Astrocyte (in vitro differentiated cells and primary cell): ENCODE measurements around the gene CHRNA4. TPM values are rescaled to one million over a fixed set of nuclear protein-coding genes. Genes with fewer than 3 reads are reported as not detected.

Experiments used
- DNase-seq: peaks from one replicate; pipeline ENCODE4 v3.0.0-alpha.2; 2010; ENCODE audit warnings: low read depth
- FAIRE-seq: peaks from 2 replicates; lab custom pipeline; 2011; peaks lifted over from hg19 to GRCh38; lab: Jason Lieb, UNC
- H2AFZ ChIP-seq: 2 replicates; pipeline ENCODE4 v1.6.0; 2012; ENCODE audit warnings: low read depth, low read length, inconsistent platforms
- H3K27ac ChIP-seq: 2 replicates; pipeline ENCODE4 v1.5.1; 2011; ENCODE audit warnings: low read depth, low read length, inconsistent platforms
- H3K27me3 ChIP-seq: 2 replicates; pipeline ENCODE4 v1.6.0; 2011; ENCODE audit warnings: low read length, inconsistent platforms; ENCODE audit not compliant: insufficient read depth
- H3K36me3 ChIP-seq: 2 replicates; pipeline ENCODE4 v1.5.1; 2011; ENCODE audit warnings: low read length, inconsistent platforms; ENCODE audit not compliant: insufficient read depth
- H3K4me1 ChIP-seq: 2 replicates; pipeline ENCODE4 v1.5.1; 2011; ENCODE audit warnings: low read length, inconsistent platforms; ENCODE audit not compliant: insufficient read depth
- H3K4me2 ChIP-seq: 2 replicates; pipeline ENCODE4 v1.6.0; 2012; ENCODE audit warnings: low read length, inconsistent platforms
- H3K4me3 ChIP-seq: 2 replicates; pipeline ENCODE4 v1.5.1; 2011; ENCODE audit warnings: low read depth, mild to moderate bottlenecking, low read length, inconsistent platforms; ENCODE audit not compliant: insufficient read depth
- H3K79me2 ChIP-seq: 2 replicates; pipeline ENCODE4 v1.6.0; 2012; ENCODE audit warnings: mild to moderate bottlenecking, low read length, inconsistent platforms; ENCODE audit not compliant: insufficient read depth
- H3K9ac ChIP-seq: 2 replicates; pipeline ENCODE4 v1.6.0; 2012; ENCODE audit warnings: mild to moderate bottlenecking, low read length, inconsistent platforms
- H3K9me3 ChIP-seq: 2 replicates; pipeline ENCODE4 v1.5.1; 2012; ENCODE audit warnings: low read depth, mild to moderate bottlenecking, low read length, inconsistent platforms; ENCODE audit not compliant: insufficient read depth
- H4K20me1 ChIP-seq: 2 replicates; pipeline ENCODE4 v1.6.0; 2012; ENCODE audit warnings: low read length, inconsistent platforms; ENCODE audit not compliant: insufficient read depth
- H3K27ac Mint-ChIP-seq: one replicate; pipeline ENCODE4 v1.8.0; 2021; ENCODE audit warnings: mild to moderate bottlenecking, mixed read lengths; ENCODE audit not compliant: unreplicated experiment
- H3K27me3 Mint-ChIP-seq: one replicate; pipeline ENCODE4 v1.8.0; 2021; ENCODE audit warnings: low read depth, mixed read lengths; ENCODE audit not compliant: unreplicated experiment
- H3K36me3 Mint-ChIP-seq: one replicate; pipeline ENCODE4 v1.8.0; 2021; ENCODE audit warnings: low read depth, mixed read lengths; ENCODE audit not compliant: unreplicated experiment
- H3K4me1 Mint-ChIP-seq: one replicate; pipeline ENCODE4 v1.8.0; 2021; ENCODE audit warnings: low read depth, mixed read lengths; ENCODE audit not compliant: unreplicated experiment
- H3K4me3 Mint-ChIP-seq: one replicate; pipeline ENCODE4 v1.8.0; 2021; ENCODE audit warnings: mild to moderate bottlenecking, moderate library complexity, mixed read lengths; ENCODE audit not compliant: unreplicated experiment
- H3K9me3 Mint-ChIP-seq: one replicate; pipeline ENCODE4 v1.8.0; 2021; ENCODE audit warnings: mild to moderate bottlenecking, mixed read lengths; ENCODE audit not compliant: unreplicated experiment
- CTCF ChIP-seq: IDR thresholded peaks from 2 replicates; pipeline ENCODE4 v1.5.1; 2011; ENCODE audit warnings: low read depth, mild to moderate bottlenecking, inconsistent platforms, low read length, moderate library complexity; ENCODE audit not compliant: insufficient read depth
- EZH2 ChIP-seq: IDR thresholded peaks from 2 replicates; pipeline ENCODE4 v1.6.1; 2012; ENCODE audit warnings: mild to moderate bottlenecking, low read length, inconsistent platforms; ENCODE audit not compliant: insufficient read depth
- total RNA-seq: library from RNA; stranded (reverse); gene quantifications from 2 replicates; pipeline ENCODE4 v1.2.1, GENCODE V29; 2021

CHRNA4 gene
- total RNA-seq, 1 donor from 2014 or later: 1.8 TPM

GRCh38 chr20:63366390-63367365 lies 5.5 kb upstream of the CHRNA4 start:
- no peaks in the 10 kb centered on the region for H3K36me3 Mint-ChIP-seq
- FAIRE-seq: no peak
- Histone ChIP-seq H3K79me2 (no peaks in the 10 kb centered on the region), H3K36me3 (no peaks in the 10 kb centered on the region), H3K9me3 (no peaks in the 10 kb centered on the region), H4K20me1 (no peaks in the 10 kb centered on the region), H3K4me3 (no peak overlapping the region), H3K27ac (no peak overlapping the region), H3K4me2 (no peak overlapping the region), H3K27me3 (peaks cover under 1% of the 10 kb centered on the region), H3K9ac (no peak overlapping the region), H2AFZ (no peak overlapping the region), H3K4me1 (no peaks in the 10 kb centered on the region)
- H3K4me1 Mint-ChIP-seq: no peaks in the 10 kb centered on the region
- no peak overlapping the region for H3K27ac Mint-ChIP-seq
- no peak for TF ChIP-seq EZH2
- TF ChIP-seq CTCF: no peak
- DNase-seq: no peak
- no peak overlapping the region for H3K4me3 Mint-ChIP-seq
- peaks cover 50% of the 10 kb centered on the region for H3K27me3 Mint-ChIP-seq
- H3K9me3 Mint-ChIP-seq: no peaks in the 10 kb centered on the region

- Histone ChIP-seq H2AFZ (no peak overlapping the region), H3K79me2 (no peaks in the 10 kb centered on the region), H3K27ac (no peak overlapping the region), H3K9ac (no peak overlapping the region), H3K4me1 (no peaks in the 10 kb centered on the region), H3K4me2 (no peak overlapping the region), H3K27me3 (peaks cover under 1% of the 10 kb centered on the region), H3K36me3 (no peaks in the 10 kb centered on the region), H3K9me3 (no peaks in the 10 kb centered on the region), H3K4me3 (no peak overlapping the region), H4K20me1 (no peaks in the 10 kb centered on the region)
- Mint-ChIP-seq H3K27me3 (peaks cover 41% of the 10 kb centered on the region), H3K4me3 (no peak overlapping the region), H3K36me3 (no peaks in the 10 kb centered on the region), H3K27ac (no peak overlapping the region), H3K4me1 (no peaks in the 10 kb centered on the region), H3K9me3 (no peaks in the 10 kb centered on the region)
- no peak for TF ChIP-seq CTCF
- TF ChIP-seq EZH2: no peak
- DNase-seq (no peak), FAIRE-seq (no peak)
These were observed 4.6 kb upstream of the CHRNA4 start for GRCh38 chr20:63365601-63366389.
